Mucosa of rectum (tissue), 2 donors: ENCODE results near the gene ST7.
"Not testable (repeated sequence)": the region's sequence is repeated elsewhere in the genome, so short reads cannot be mapped to it uniquely, and the experiment has no call there.

Experiments used
- H3K27ac ChIP-seq, 2 donors: one replicate each; pipeline ENCODE4 v1.7.0; 2013; ENCODE audit warnings: inconsistent platforms in 2 of 2, low read depth in 2 of 2, low read length in 2 of 2
- H3K27me3 ChIP-seq, 2 donors: one replicate each; pipeline ENCODE4 v1.7.0; 2013; ENCODE audit warnings: low read length in 2 of 2; ENCODE audit not compliant: control insufficient read depth in 2 of 2, insufficient read depth in 2 of 2
- H3K36me3 ChIP-seq, 2 donors: one replicate each; pipeline ENCODE4 v1.7.0; 2013; ENCODE audit warnings: low read length in 2 of 2; ENCODE audit not compliant: control insufficient read depth in 2 of 2, insufficient read depth in 2 of 2
- H3K4me1 ChIP-seq, 2 donors: one replicate each; pipeline ENCODE4 v1.7.0; 2013; ENCODE audit warnings: low read length in 2 of 2, mild to moderate bottlenecking in 1 of 2; ENCODE audit not compliant: control insufficient read depth in 2 of 2, insufficient read depth in 2 of 2
- H3K4me3 ChIP-seq, 2 donors: one replicate each; pipeline ENCODE4 v1.7.0; 2013; ENCODE audit warnings: low read length in 2 of 2
- H3K9ac ChIP-seq, 2 donors: one replicate each; pipeline ENCODE4 v1.7.0; 2013; ENCODE audit warnings: low read length in 2 of 2, low read depth in 1 of 2, mild to moderate bottlenecking in 1 of 2
- H3K9me3 ChIP-seq, 2 donors: one replicate each; pipeline ENCODE4 v1.7.0; 2013; ENCODE audit warnings: low read length in 2 of 2; ENCODE audit not compliant: control insufficient read depth in 2 of 2
- donor health status: healthy.
- donor health status: Normal muscosa, but diverticular disease.

ST7 gene

GRCh38 chr7:117237646-117238045 lies 284.3 kb downstream of the ST7 start:
- Histone ChIP-seq H3K9me3 (no peaks in the 10 kb centered on the region), H3K27me3 (no peaks in the 10 kb centered on the region), H3K36me3 (no peaks in the 10 kb centered on the region), H3K9ac (no peak overlapping the region), H3K27ac (no peak overlapping the region), H3K4me1 (no peaks in the 10 kb centered on the region), H3K4me3 (no peak overlapping the region)

DNA sequence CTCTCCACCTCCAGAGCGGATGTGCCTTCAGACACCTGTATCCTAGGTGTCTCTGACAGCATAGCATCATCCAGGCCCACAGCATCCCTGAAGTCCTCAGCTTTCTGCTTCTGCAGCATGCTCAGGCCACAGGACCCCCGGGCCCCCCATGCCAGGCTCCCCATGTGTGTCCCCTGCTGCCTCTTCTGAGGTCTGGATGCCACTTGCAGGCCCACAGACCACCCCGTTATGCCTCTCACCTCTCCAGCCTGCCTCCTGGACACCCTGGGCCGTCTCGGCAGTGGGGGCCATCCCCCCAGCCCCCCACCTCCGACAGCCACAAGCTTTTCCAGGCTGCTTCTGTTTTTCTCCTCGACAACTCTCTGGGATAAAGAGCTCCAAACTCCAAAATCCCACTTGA lies 285.2 kb downstream of the ST7 start:
- H3K4me3 ChIP-seq, result no peak overlapping the region
- no peak overlapping the region for H3K27ac ChIP-seq
- H3K27me3 ChIP-seq, result no peaks in the 10 kb centered on the region
- no peaks in the 10 kb centered on the region for H3K9me3 ChIP-seq
- H3K4me1 ChIP-seq, result no peaks in the 10 kb centered on the region
- H3K9ac ChIP-seq, result no peak overlapping the region
- no peaks in the 10 kb centered on the region for H3K36me3 ChIP-seq

- no peaks in the 10 kb centered on the region for H3K27me3 ChIP-seq
- no peaks in the 10 kb centered on the region for H3K9me3 ChIP-seq
- no peaks in the 10 kb centered on the region for H3K36me3 ChIP-seq
- H3K4me1 ChIP-seq, result no peaks in the 10 kb centered on the region
- no peak overlapping the region for H3K4me3 ChIP-seq
- H3K27ac ChIP-seq, result no peak overlapping the region
- no peak overlapping the region for H3K9ac ChIP-seq
These were observed 285.6 kb downstream of the ST7 start for GRCh38 chr7:117238937-117239336.

DNA sequence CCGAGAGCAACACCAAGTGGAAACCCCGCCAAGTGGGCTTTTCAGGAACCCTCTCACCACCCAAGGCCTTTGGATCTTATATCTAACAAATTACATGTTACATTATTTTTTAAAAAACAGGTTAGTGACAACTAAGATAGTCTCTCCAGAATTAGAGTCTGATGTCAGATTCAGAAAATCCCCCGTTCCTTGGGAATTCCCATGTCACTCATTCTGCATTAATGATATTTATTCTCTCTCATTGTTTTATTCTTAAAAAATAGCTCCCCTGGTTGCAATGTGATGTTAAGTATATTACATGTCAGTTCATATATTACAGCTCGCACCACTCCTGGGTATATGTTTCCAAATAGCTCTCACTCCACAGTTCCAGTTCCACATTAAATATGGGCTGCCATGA lies 287.8 kb downstream of the ST7 start:
- Histone ChIP-seq H3K4me3 (no peak overlapping the region), H3K4me1 (no peaks in the 10 kb centered on the region), H3K9ac (no peak overlapping the region), H3K27ac (no peak overlapping the region), H3K27me3 (no peaks in the 10 kb centered on the region), H3K9me3 (no peaks in the 10 kb centered on the region), H3K36me3 (no peaks in the 10 kb centered on the region)

DNA sequence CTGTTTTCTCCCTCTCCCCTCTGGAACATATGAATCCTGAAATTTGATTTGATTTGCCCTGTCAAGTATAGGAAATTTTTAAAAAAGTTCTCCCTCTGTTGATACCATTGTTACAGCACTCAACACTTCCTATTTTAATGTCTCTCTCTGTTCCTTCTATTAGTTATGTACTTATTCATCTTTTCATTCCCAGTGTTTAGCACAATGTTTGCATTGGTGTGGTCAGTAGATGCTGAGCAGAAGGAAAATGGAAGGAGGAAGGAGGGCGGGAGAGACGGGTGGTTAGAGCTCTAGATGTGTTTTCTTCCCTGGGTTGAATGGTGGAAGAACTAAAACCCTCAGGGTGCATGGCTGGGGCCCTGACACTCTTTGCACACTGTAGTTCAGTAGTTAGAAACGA lies 290.1 kb downstream of the ST7 start:
- no peaks in the 10 kb centered on the region for H3K36me3 ChIP-seq
- no peaks in the 10 kb centered on the region for H3K4me1 ChIP-seq
- H3K9me3 ChIP-seq, result no peaks in the 10 kb centered on the region
- H3K4me3 ChIP-seq, result no peak overlapping the region
- H3K9ac ChIP-seq, result no peak overlapping the region
- no peak overlapping the region for H3K27ac ChIP-seq
- no peaks in the 10 kb centered on the region for H3K27me3 ChIP-seq

GRCh38 chr7:117245703-117246102 lies 292.4 kb downstream of the ST7 start:
- not testable (repeated sequence) for H3K36me3 ChIP-seq, H3K27ac ChIP-seq

GRCh38 chr7:117247809-117248208 lies 294.5 kb downstream of the ST7 start:
- Histone ChIP-seq H3K9ac (no peak overlapping the region), H3K4me3 (no peak overlapping the region), H3K9me3 (no peaks in the 10 kb centered on the region), H3K4me1 (no peaks in the 10 kb centered on the region), H3K27me3 (no peaks in the 10 kb centered on the region), H3K27ac (no peak overlapping the region), H3K36me3 (no peaks in the 10 kb centered on the region)

More at GRCh38 chr7:117245703-117246102, 292.4 kb downstream of the ST7 start:
- H3K9me3 ChIP-seq, H3K9ac ChIP-seq, H3K27me3 ChIP-seq, H3K4me3 ChIP-seq, H3K4me1 ChIP-seq: not testable (repeated sequence)

DNA sequence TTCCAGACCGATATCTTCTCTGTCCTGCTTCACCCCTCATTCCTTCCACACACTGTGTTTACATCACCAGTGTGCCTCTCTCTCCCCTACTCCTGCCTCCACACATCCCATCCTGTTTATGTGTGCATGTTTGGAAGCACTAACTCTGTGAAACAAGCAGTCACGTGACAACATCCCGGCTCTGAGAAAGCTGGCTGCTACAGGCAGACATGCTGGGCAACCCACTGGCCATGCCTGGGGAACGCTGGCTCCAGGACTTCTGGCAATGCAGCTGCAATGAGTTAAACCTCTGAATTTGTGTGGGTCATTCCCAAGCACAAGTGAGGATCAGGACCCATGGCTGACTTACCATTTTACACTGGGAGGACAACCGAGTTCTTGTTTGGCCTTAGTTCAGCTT lies 295.5 kb downstream of the ST7 start:
- H3K9ac ChIP-seq, result no peak overlapping the region
- no peaks in the 10 kb centered on the region for H3K9me3 ChIP-seq
- H3K4me3 ChIP-seq, result no peak overlapping the region
- H3K4me1 ChIP-seq, result no peaks in the 10 kb centered on the region
- H3K27ac ChIP-seq, result no peak overlapping the region
- no peaks in the 10 kb centered on the region for H3K36me3 ChIP-seq
- no peaks in the 10 kb centered on the region for H3K27me3 ChIP-seq

DNA sequence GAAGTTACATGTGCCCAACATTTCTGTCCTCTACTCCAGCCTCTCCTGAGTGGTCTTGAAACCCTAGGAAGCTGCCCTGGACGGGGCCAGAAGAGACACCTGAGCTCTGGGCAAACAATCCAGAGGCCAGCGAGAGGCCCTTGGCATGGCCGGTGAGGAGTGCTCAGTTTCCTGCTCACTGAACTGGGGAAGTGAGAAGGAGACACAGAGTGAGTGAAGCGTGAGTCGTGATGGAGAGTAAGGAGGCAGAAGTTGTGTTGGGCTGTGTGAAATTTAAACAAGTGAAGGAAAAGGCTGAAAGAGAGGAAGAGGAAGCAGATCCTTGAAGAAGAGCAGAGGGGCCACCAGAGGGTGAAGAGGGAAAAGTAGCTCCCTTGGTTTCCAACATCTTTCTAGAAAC lies 296.4 kb downstream of the ST7 start:
- Histone ChIP-seq H3K27me3 (no peaks in the 10 kb centered on the region), H3K27ac (no peak overlapping the region), H3K4me3 (no peak overlapping the region), H3K4me1 (no peaks in the 10 kb centered on the region), H3K9me3 (no peaks in the 10 kb centered on the region), H3K9ac (no peak overlapping the region), H3K36me3 (no peaks in the 10 kb centered on the region)

DNA sequence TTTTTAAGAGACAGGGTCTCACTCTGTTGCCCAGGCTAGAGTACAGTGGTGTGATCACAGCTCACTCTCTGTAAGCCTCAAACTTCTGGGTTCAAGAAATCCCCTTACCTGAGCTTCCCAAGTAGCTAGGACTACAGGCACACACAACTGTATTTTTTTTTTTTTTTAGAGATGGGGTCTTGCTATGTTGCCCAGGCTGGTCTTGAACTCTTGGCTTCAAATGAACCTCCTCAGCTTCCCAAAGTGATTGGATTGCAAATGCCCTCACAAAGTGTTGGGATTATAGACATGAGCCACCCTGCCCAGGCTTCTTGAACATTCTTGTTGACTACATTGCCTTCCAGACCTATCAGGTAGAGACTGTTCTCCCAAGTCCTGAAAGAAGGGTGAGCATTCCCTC lies 296.9 kb downstream of the ST7 start:
- Histone ChIP-seq H3K27me3 (no peaks in the 10 kb centered on the region), H3K4me3 (no peak overlapping the region), H3K9ac (no peak overlapping the region), H3K4me1 (no peaks in the 10 kb centered on the region), H3K36me3 (no peaks in the 10 kb centered on the region), H3K27ac (no peak overlapping the region), H3K9me3 (no peaks in the 10 kb centered on the region)

GRCh38 chr7:117250801-117251200 lies 297.5 kb downstream of the ST7 start:
- Histone ChIP-seq H3K9ac (no peak overlapping the region), H3K9me3 (no peaks in the 10 kb centered on the region), H3K4me3 (no peak overlapping the region), H3K4me1 (no peaks in the 10 kb centered on the region), H3K27ac (no peak overlapping the region), H3K36me3 (no peaks in the 10 kb centered on the region), H3K27me3 (no peaks in the 10 kb centered on the region)
